ENCODE measurements around the gene MSH5. TPM values are rescaled to one million over a fixed set of nuclear protein-coding genes. Genes with fewer than 3 reads are reported as not detected.

The MSH5 gene
- total RNA-seq, 1 experiment from 2014 or later = 22.7 TPM

- ChIA-PET CTCF (interaction anchor here (0.5 kb wide), 1 partner anchor 20 kb away, joined by 3 read pairs; no protein-coding TSS in a partner anchor), POLR2A (ENCODE audit: unreplicated experiment) (interaction anchor here (0.6 kb wide), 1 partner anchor 20 kb away, joined by 11 read pairs; no protein-coding TSS in a partner anchor)
- Histone ChIP-seq H2AFZ (ENCODE audit: low read length) (peak overlapping the region; percentile 91; the same call in 1 of the 2 replicates), H3K79me2 (ENCODE audit: low read length) (peaks cover 51% of the 10 kb centered on the region), H3K4me3 (ENCODE audit: low read length) (peak overlapping the region; percentile 87), H3K27ac (ENCODE audit: low read length) (peak overlapping the region; percentile 84), H3K4me1 (ENCODE audit: insufficient read depth, low read length) (peaks cover 24% of the 10 kb centered on the region), H3K9ac (ENCODE audit: low read length) (peak overlapping the region; percentile 99), H3K27me3 (ENCODE audit: low read length) (no peaks in the 10 kb centered on the region), H3F3A (ENCODE audit: low read length, unreplicated experiment) (no peaks in the 10 kb centered on the region), H3K9me3 (ENCODE audit: low read length) (no peaks in the 10 kb centered on the region), H3K36me3 (ENCODE audit: low read depth, low read length) (peaks cover 19% of the 10 kb centered on the region), H3K4me2 (ENCODE audit: low read length) (peak overlapping the region; percentile 95), H4K20me1 (ENCODE audit: low read length) (no peaks in the 10 kb centered on the region), H3K9me2 (replicated peaks; ENCODE audit: low read length) (no peaks in the 10 kb centered on the region)
- ATAC-seq = peak; percentile 16; the same call in 1 of the 2 replicates
- TF ChIP-seq EZH2phosphoT487 (IDR thresholded peaks at IDR 0.05; ENCODE audit: borderline replicate concordance, low read length) (no peak), CTCF (conservative IDR thresholded peaks at IDR 0.05; ENCODE audit: low read depth, low read length) (no peak), EZH2 (IDR thresholded peaks at IDR 0.05; ENCODE audit: low read length, unreplicated experiment) (no peak)
- intact Hi-C loops (cut with micrococcal nuclease) = loop anchor here (2.0 kb wide), 2 partner anchors 20 to 36 kb away; partner anchors contain the start of genes HSPA1A and HSPA1L
- peak; percentile 35 for DNase-seq
- TSS peak; percentile 52 for BruUV-seq (replicated peaks)
Measured at GRCh38 chr6:31794294-31794865, 54.6 kb downstream of the MSH5 start.

GRCh38 chr6:31794866-31795615 is 55.2 kb downstream of the MSH5 start:
- no peaks in the 10 kb centered on the region for H3K27me3 ChIP-seq (ENCODE audit: low read length)
- ChIA-PET POLR2A (ENCODE audit: unreplicated experiment) (interaction anchor here (0.6 to 0.9 kb wide), 2 partner anchors 17 to 20 kb away, joined by 3 to 11 read pairs; partner anchors contain the start of gene VWA7), CTCF (interaction anchor here (0.5 to 1.1 kb wide), 3 partner anchors 12 to 32 kb away, joined by 3 to 8 read pairs (median 5); partner anchors contain the start of genes HSPA1B and LSM2)
- peaks cover 24% of the 10 kb centered on the region for H3K4me1 ChIP-seq (ENCODE audit: insufficient read depth, low read length)
- no peaks in the 10 kb centered on the region for H3K9me3 ChIP-seq (ENCODE audit: low read length)
- ATAC-seq (peak; percentile 16), DNase-seq (no peak)
- no peaks in the 10 kb centered on the region for H4K20me1 ChIP-seq (ENCODE audit: low read length)
- H3F3A ChIP-seq (ENCODE audit: low read length, unreplicated experiment) = no peaks in the 10 kb centered on the region
- peak overlapping the region; percentile 84 for H3K27ac ChIP-seq (ENCODE audit: low read length)
- H3K36me3 ChIP-seq (ENCODE audit: low read depth, low read length) = peaks cover 18% of the 10 kb centered on the region
- H3K9me2 ChIP-seq (replicated peaks; ENCODE audit: low read length) = no peaks in the 10 kb centered on the region
- peak overlapping the region; percentile 87 for H3K4me3 ChIP-seq (ENCODE audit: low read length)
- TSS peak; percentile 45 for BruUV-seq (replicated peaks)
- intact Hi-C loops (cut with micrococcal nuclease) = loop anchor here (2.0 kb wide), 2 partner anchors 20 to 36 kb away; partner anchors contain the start of genes HSPA1A and HSPA1L
- peak overlapping the region; percentile 95 for H3K4me2 ChIP-seq (ENCODE audit: low read length)
- H2AFZ ChIP-seq (ENCODE audit: low read length) = peak overlapping the region; percentile 91
- H3K9ac ChIP-seq (ENCODE audit: low read length) = peak overlapping the region; percentile 99
- peaks cover 48% of the 10 kb centered on the region for H3K79me2 ChIP-seq (ENCODE audit: low read length)
- TF ChIP-seq CTCF (conservative IDR thresholded peaks at IDR 0.05; ENCODE audit: low read depth, low read length) (no peak), EZH2phosphoT487 (IDR thresholded peaks at IDR 0.05; ENCODE audit: borderline replicate concordance, low read length) (no peak), EZH2 (IDR thresholded peaks at IDR 0.05; ENCODE audit: low read length, unreplicated experiment) (no peak)
